Measurements from ENCODE around the gene DLK2. TPM values are rescaled to one million over a fixed set of nuclear protein-coding genes. Genes with fewer than 3 reads are reported as not detected.

Gene DLK2
- total and polyA plus RNA-seq, 2 donors (not counting 3 experiments of a cell fraction or from before 2014, with no cell fraction given): 0.36 TPM; not detected in 1

DNA sequence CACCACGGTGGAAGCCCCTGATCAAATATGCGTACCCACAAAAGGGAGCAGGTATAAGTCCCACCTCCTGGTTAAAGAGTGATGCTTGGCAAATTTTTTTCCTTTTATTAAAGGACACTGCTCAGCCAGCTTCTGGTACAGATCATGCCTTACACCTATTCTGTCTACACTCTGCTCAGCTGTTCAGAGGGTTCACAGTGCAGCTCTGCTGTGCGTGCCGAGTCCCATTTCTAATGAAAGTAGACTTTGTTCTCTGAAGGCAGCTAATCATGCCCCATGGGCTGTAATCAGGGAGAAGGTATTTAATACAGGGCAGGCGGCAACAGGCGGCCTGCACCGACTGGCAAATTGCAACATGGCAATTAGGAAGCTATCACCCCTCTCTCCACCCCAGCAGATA is 38.5 kb upstream of the DLK2 start:
- TF ChIP-seq JUN (IDR thresholded peaks at IDR 0.05; ENCODE audit: borderline replicate concordance, insufficient read depth, insufficient read length, low read depth) (no peak), GATA2 (IDR thresholded peaks at IDR 0.05; ENCODE audit: insufficient read depth, insufficient read length, low read depth, low read length) (no peak), MYC (IDR thresholded peaks at IDR 0.05; ENCODE audit: low read depth, low read length) (no peak), POLR2A (IDR thresholded peaks at IDR 0.05; ENCODE audit: low read depth, low read length) (no peak), FOS (IDR thresholded peaks at IDR 0.05; ENCODE audit: borderline replicate concordance, insufficient read depth, low read length) (no peak), POLR2AphosphoS5 (IDR thresholded peaks at IDR 0.05; ENCODE audit: insufficient read depth, low read depth, low read length) (no peak), EZH2 (IDR thresholded peaks at IDR 0.05; ENCODE audit: borderline replicate concordance, low read depth, low read length, severe bottlenecking) (no peak)
- TF ChIP-seq, protein P1, sequence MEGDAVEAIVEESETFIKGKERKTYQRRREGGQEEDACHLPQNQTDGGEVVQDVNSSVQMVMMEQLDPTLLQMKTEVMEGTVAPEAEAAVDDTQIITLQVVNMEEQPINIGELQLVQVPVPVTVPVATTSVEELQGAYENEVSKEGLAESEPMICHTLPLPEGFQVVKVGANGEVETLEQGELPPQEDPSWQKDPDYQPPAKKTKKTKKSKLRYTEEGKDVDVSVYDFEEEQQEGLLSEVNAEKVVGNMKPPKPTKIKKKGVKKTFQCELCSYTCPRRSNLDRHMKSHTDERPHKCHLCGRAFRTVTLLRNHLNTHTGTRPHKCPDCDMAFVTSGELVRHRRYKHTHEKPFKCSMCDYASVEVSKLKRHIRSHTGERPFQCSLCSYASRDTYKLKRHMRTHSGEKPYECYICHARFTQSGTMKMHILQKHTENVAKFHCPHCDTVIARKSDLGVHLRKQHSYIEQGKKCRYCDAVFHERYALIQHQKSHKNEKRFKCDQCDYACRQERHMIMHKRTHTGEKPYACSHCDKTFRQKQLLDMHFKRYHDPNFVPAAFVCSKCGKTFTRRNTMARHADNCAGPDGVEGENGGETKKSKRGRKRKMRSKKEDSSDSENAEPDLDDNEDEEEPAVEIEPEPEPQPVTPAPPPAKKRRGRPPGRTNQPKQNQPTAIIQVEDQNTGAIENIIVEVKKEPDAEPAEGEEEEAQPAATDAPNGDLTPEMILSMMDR (IDR thresholded peaks at IDR 0.05; ENCODE audit: extremely low read depth in 1 of 2, insufficient read depth in 1 of 2, low read depth in 1 of 2, low read length in 2 of 2): no peak
- TF ChIP-seq, protein P2, sequence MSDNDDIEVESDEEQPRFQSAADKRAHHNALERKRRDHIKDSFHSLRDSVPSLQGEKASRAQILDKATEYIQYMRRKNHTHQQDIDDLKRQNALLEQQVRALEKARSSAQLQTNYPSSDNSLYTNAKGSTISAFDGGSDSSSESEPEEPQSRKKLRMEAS (IDR thresholded peaks at IDR 0.05; ENCODE audit: insufficient read depth, insufficient read length): no peak
- FAIRE-seq (no peak), DNase-seq (ENCODE audit: low read depth, low spot score) (no peak)
- Histone ChIP-seq H3K4me3 (replicated peaks in 1 of 3; ENCODE audit: insufficient read depth in 1 of 3, low read depth in 1 of 3, low read length in 3 of 3) (no peak overlapping the region), H3K79me2 (ENCODE audit: control insufficient read depth, insufficient read depth, low read length) (no peaks in the 10 kb centered on the region), H2AFZ (ENCODE audit: low read depth, low read length) (no peak overlapping the region), H4K20me1 (replicated peaks; ENCODE audit: control insufficient read depth, extremely low read depth, insufficient read depth, low read length) (no peaks in the 10 kb centered on the region), H3K27me3 (ENCODE audit: control insufficient read depth in 2 of 2, insufficient read depth in 2 of 2, low read length in 2 of 2) (no peaks in the 10 kb centered on the region), H3K4me2 (ENCODE audit: insufficient read depth, low read length) (no peak overlapping the region), H3K9ac (replicated peaks; ENCODE audit: extremely low read depth, insufficient read depth, low read length) (no peak overlapping the region), H3K4me1 (ENCODE audit: control insufficient read depth, extremely low read depth, insufficient read depth, low read length) (peaks cover 14% of the 10 kb centered on the region), H3K9me1 (replicated peaks; ENCODE audit: control insufficient read depth, extremely low read depth, insufficient read depth, low read length) (no peaks in the 10 kb centered on the region), H3K36me3 (ENCODE audit: control insufficient read depth in 2 of 2, extremely low read depth in 1 of 2, insufficient read depth in 2 of 2, low read length in 2 of 2) (peaks cover 0 to 3% of the 10 kb centered on the region in 2 experiments), H3K27ac (ENCODE audit: insufficient read depth, low read depth, low read length) (no peak overlapping the region), H3K9me3 (replicated peaks; ENCODE audit: control insufficient read depth, insufficient read depth, low read length) (no peaks in the 10 kb centered on the region)
- CTCF ChIA-PET: interaction anchor here (1.1 to 19.0 kb wide), 4 partner anchors 13 to 265 kb away, joined by 3 to 289 read pairs (median 32); partner anchors contain the start of genes DLK2, DNPH1 and LRRC73
- dilution Hi-C loops (cut with MboI; ENCODE audit: extremely low pct_ligation_motif_present, low sequenced_read_pairs): no loop called here
- POLR2A ChIA-PET: no interaction called here
- no TSS peak for BruUV-seq (replicated peaks)
- intact Hi-C loops (cut with micrococcal nuclease): no loop called here
